A375 (cell line): ENCODE results near the gene FKBP4. TPM values are rescaled to one million over a fixed set of nuclear protein-coding genes. Genes with fewer than 3 reads are reported as not detected.

Experiments used
- total RNA-seq: library from RNA; depleted of rRNA; stranded (reverse); fragments of >200 nt; shearing (Covaris generic); gene quantifications from 2 replicates; pipeline ENCODE4 v1.2.3, GENCODE V29; 2014; rRNA removed

FKBP4 gene, protein sequence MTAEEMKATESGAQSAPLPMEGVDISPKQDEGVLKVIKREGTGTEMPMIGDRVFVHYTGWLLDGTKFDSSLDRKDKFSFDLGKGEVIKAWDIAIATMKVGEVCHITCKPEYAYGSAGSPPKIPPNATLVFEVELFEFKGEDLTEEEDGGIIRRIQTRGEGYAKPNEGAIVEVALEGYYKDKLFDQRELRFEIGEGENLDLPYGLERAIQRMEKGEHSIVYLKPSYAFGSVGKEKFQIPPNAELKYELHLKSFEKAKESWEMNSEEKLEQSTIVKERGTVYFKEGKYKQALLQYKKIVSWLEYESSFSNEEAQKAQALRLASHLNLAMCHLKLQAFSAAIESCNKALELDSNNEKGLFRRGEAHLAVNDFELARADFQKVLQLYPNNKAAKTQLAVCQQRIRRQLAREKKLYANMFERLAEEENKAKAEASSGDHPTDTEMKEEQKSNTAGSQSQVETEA
- total RNA-seq = 89.3 and 91.5 TPM in 2 replicates

GRCh38 chr12:2794736-2795289 lies at the start of gene FKBP4:
Gene FKBP4, plus strand, starts transcription at chr12:2794970. Its CDS starts 170 bp downstream, at chr12:2795140.

DNA sequence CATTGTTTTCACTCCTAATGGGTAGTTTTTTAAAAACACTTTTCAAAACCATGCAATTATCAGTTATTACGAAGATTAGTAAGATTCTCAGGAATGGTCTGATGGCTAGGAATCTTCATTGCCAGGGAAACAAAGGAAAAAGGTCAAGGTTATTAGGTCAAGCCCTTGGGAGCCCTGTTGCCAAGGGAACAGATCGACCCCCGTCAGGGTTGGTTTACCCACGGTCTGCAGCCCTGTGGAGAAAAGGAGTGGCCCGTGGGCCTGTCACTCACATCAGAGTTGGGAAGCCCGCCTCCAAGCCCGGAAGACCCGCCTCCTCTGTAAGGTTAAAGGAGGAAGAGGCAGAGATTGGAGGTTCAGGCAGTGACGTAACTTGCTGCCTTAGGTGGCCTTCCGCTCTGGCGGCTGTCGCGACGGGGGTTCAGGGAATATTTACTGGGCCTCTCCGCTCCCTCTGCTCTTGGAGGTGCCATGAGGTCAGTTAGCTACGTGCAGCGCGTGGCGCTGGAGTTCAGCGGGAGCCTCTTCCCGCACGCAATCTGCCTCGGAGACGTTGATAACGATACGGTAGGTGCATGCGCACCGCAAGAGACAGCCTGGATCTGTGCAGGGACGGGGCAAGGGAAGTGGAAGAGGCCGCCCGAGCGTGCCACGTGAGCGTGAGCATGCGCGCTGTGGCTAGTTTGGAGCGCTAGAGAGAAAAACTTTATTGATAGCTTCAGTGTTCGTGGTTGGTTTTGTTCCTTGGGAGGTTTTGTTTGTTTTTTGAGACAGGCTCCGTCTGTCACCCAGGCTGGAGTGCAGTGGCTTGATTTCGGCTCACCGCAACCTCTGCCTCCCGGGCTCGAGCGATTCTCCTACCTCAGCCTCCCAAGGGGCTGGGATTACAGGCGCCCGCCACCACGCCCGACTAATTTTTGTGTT lies 17.8 kb downstream of the FKBP4 start, which contains the start of gene ITFG2:
Gene ITFG2, plus strand, starts transcription at position 379 of the 924 bp plus-strand sequence. Its CDS starts 93 bp downstream, at position 472.

DNA sequence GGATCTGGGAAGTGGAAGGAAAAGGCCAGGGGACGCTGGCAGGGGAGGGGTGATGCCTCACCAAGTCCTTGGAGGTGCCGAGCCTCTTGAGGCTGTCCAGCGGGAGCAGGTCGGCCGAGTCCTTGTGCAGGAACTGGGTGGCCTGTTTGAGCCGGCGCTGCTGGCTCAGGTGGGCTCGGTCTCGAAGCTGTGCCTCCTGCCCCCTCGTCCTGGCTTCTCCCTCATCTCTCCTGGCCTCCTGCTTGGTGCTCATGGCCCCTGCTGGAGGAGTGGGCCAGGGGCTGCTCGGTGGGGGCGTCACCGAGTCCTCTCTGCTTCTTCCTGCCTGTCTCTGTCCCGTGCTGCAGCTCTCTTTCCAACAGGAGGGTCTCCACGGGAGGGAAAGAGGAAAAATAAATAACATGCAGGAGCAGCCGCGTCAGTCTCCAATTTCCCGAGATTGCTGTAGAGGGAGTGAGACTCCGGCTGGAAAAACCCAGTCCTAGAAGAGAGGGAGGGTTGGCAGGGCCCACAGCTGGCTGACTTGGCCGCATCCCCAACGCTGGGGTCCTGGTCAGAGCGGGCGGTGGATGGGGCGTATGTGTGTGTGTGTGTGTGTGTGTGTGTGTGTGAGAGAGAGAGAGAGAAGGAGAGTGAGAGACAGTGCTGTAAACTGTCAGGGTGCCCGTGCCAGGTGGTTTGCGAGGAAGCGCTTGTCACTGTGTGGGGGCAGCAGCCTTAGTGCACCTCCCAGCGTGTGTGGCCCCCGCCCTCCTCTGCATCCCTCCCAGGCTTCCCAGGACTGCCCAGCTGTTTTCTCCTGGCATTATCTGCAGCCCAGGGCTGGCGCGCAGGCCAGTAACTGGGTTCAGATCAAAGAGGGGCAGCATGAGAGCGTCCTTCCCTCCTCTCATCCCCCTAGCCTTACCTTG lies 40.1 kb downstream of the FKBP4 start, which contains the start of gene NRIP2:
Gene NRIP2, minus strand, starts transcription at position 455 of the 911 bp plus-strand sequence. Its CDS starts 52 bp downstream, at position 403.

Other genes starting within 250 kb of the FKBP4 start
- 30.6 and 40.3 TPM in 2 replicates for gene ITFG2, start 17.7 kb downstream of the FKBP4 start, total RNA-seq
- gene NRIP2, start 40.1 kb downstream of the FKBP4 start, total RNA-seq = not detected in 2 replicates
- not detected in 2 replicates for gene TEX52, start 62.1 kb downstream of the FKBP4 start, total RNA-seq
- 44.6 and 53.8 TPM in 2 replicates for gene FOXM1, start 82.2 kb downstream of the FKBP4 start, total RNA-seq
- gene RHNO1, start 82.3 kb downstream of the FKBP4 start, total RNA-seq = 34.0 and 37.0 TPM in 2 replicates
- 28.2 and 28.6 TPM in 2 replicates for gene TULP3, start 95.9 kb downstream of the FKBP4 start, total RNA-seq
- 38.1 and 47.5 TPM in 2 replicates for gene TEAD4, start 164.4 kb downstream of the FKBP4 start, total RNA-seq